H9 (cell line): ENCODE measurements around the gene PPIP5K2. TPM values are rescaled to one million over a fixed set of nuclear protein-coding genes. Genes with fewer than 3 reads are reported as not detected.

Source experiments
- DNase-seq: peaks from one replicate; pipeline ENCODE4 v3.0.0-alpha.2; 2017
- H2AFZ ChIP-seq: one replicate; pipeline ENCODE4 v1.6.1; 2013; ENCODE audit warnings: mild to moderate bottlenecking, low read length, control low read depth, moderate library complexity
- H2AK5ac ChIP-seq: 2 replicates; pipeline ENCODE4 v1.6.1; 2013; ENCODE audit warnings: low read length, control low read depth, mixed read lengths; ENCODE audit not compliant: insufficient read length
- H2BK120ac ChIP-seq: one replicate; pipeline ENCODE4 v1.6.1; 2013; ENCODE audit warnings: low read depth, mild to moderate bottlenecking, low read length, control low read depth, inconsistent platforms; ENCODE audit not compliant: poor library complexity, severe bottlenecking
- H2BK12ac ChIP-seq: 2 replicates; pipeline ENCODE4 v1.6.1; 2013; ENCODE audit warnings: low read length, control low read depth, mixed read lengths, low read depth; ENCODE audit not compliant: insufficient read length
- H2BK15ac ChIP-seq: 2 replicates; pipeline ENCODE4 v1.6.1; 2013; ENCODE audit warnings: low read depth, low read length, control low read depth
- H2BK20ac ChIP-seq: one replicate; pipeline ENCODE4 v1.6.1; 2013; ENCODE audit warnings: low read depth, mild to moderate bottlenecking, low read length, control low read depth, inconsistent platforms; ENCODE audit not compliant: poor library complexity, severe bottlenecking
- H2BK5ac ChIP-seq: 2 replicates; pipeline ENCODE4 v1.6.1; 2013; ENCODE audit warnings: low read length, control low read depth, mixed read lengths; ENCODE audit not compliant: insufficient read length
- H3K14ac ChIP-seq: 2 replicates; pipeline ENCODE4 v1.6.1; 2013; ENCODE audit warnings: low read length, control low read depth; ENCODE audit not compliant: insufficient read depth
- H3K18ac ChIP-seq: 2 replicates; pipeline ENCODE4 v1.6.1; 2013; ENCODE audit warnings: low read depth, mild to moderate bottlenecking, mixed read lengths, low read length, control low read depth; ENCODE audit not compliant: insufficient read length
- H3K23ac ChIP-seq: 2 replicates; pipeline ENCODE4 v1.6.1; 2013; ENCODE audit warnings: low read length, control low read depth, mixed read lengths, low read depth; ENCODE audit not compliant: insufficient read length
- H3K23me2 ChIP-seq: 2 replicates; pipeline ENCODE4 v1.6.1; 2013; ENCODE audit warnings: low read depth, mild to moderate bottlenecking, mixed read lengths, low read length, control low read depth; ENCODE audit not compliant: insufficient read length, poor library complexity, severe bottlenecking
- H3K27ac ChIP-seq: 2 replicates; pipeline ENCODE4 v1.5.1; 2013; ENCODE audit warnings: low read length, control low read depth, mixed read lengths, low read depth; ENCODE audit not compliant: insufficient read length
- H3K27me3 ChIP-seq: 2 replicates; pipeline ENCODE4 v1.6.1; 2013; ENCODE audit warnings: low read length, control low read depth, inconsistent platforms; ENCODE audit not compliant: insufficient read depth
- H3K4ac ChIP-seq: 2 replicates; pipeline ENCODE4 v1.6.1; 2013; ENCODE audit warnings: low read depth, mild to moderate bottlenecking, control low read depth, inconsistent platforms, low read length, moderate library complexity
- H3K4me1 ChIP-seq: 2 replicates; pipeline ENCODE4 v1.6.1; 2013; ENCODE audit warnings: low read length, control low read depth, inconsistent platforms; ENCODE audit not compliant: insufficient read depth
- H3K4me2 ChIP-seq: 2 replicates; pipeline ENCODE4 v1.6.1; 2013; ENCODE audit warnings: low read length, control low read depth, mixed read lengths; ENCODE audit not compliant: insufficient read length, insufficient read depth
- H3K56ac ChIP-seq: 2 replicates; pipeline ENCODE4 v1.6.1; 2013; ENCODE audit warnings: low read depth, mild to moderate bottlenecking, mixed read lengths, low read length, control low read depth; ENCODE audit not compliant: insufficient read length
- H3K79me1 ChIP-seq: 2 replicates; pipeline ENCODE4 v1.6.1; 2013; ENCODE audit warnings: low read depth, mild to moderate bottlenecking, moderate library complexity, low read length, control low read depth, inconsistent platforms; ENCODE audit not compliant: insufficient read depth, poor library complexity, severe bottlenecking
- H3K79me2 ChIP-seq: 2 replicates; pipeline ENCODE4 v1.6.1; 2013; ENCODE audit warnings: low read length, control low read depth, inconsistent platforms; ENCODE audit not compliant: insufficient read depth
- H3K9ac ChIP-seq: 2 replicates; pipeline ENCODE4 v1.6.1; 2013; ENCODE audit warnings: low read length, control low read depth, mixed read lengths; ENCODE audit not compliant: insufficient read length; ENCODE audit errors: extremely low read depth
- H3K9me3 ChIP-seq: one replicate; pipeline ENCODE4 v1.6.1; 2013; ENCODE audit warnings: low read depth, low read length, inconsistent platforms; ENCODE audit not compliant: control insufficient read depth
- H3T11ph ChIP-seq: one replicate; pipeline ENCODE4 v1.6.1; 2013; ENCODE audit warnings: mild to moderate bottlenecking, low read length, control low read depth, inconsistent platforms
- H4K20me1 ChIP-seq: one replicate; pipeline ENCODE4 v1.6.1; 2013; ENCODE audit not compliant: control insufficient read depth, insufficient read length, insufficient read depth
- H4K5ac ChIP-seq: 2 replicates; pipeline ENCODE4 v1.6.1; 2013; ENCODE audit warnings: low read depth, mild to moderate bottlenecking, mixed read lengths, low read length, control low read depth; ENCODE audit not compliant: insufficient read length
- H4K8ac ChIP-seq: replicated peaks from 2 replicates; pipeline ENCODE4 v1.6.1; 2013; ENCODE audit warnings: low read length, control low read depth, mixed read lengths, low read depth; ENCODE audit not compliant: insufficient read length
- H4K91ac ChIP-seq: 2 replicates; pipeline ENCODE4 v1.6.1; 2013; ENCODE audit warnings: low read depth, mild to moderate bottlenecking, moderate library complexity, mixed read lengths, low read length, control low read depth; ENCODE audit not compliant: insufficient read length
- H3K27ac Mint-ChIP-seq, 3 experiments: 2 replicates in 2 of 3; 3 replicates in 1 of 3; pipeline ENCODE4 v1.8.0; 2020 to 2021; ENCODE audit warnings: mixed read lengths in 3 of 3, mild to moderate bottlenecking in 1 of 3, moderate library complexity in 1 of 3
- H3K27me3 Mint-ChIP-seq: 2 replicates; pipeline ENCODE4 v1.8.0; 2021; ENCODE audit warnings: low read depth, mild to moderate bottlenecking, moderate library complexity, mixed read lengths
- H3K36me3 Mint-ChIP-seq, 3 experiments: 2 replicates in 2 of 3; 3 replicates in 1 of 3; pipeline ENCODE4 v1.8.0; 2020 to 2021; ENCODE audit warnings: low read depth in 3 of 3, mixed read lengths in 3 of 3; ENCODE audit not compliant: insufficient read depth in 1 of 3
- H3K4me1 Mint-ChIP-seq, 2 experiments: 2 replicates each; pipeline ENCODE4 v1.8.0; 2020; ENCODE audit warnings: mixed read lengths in 2 of 2
- H3K4me3 Mint-ChIP-seq, 2 experiments: 2 replicates in 1 of 2; 3 replicates in 1 of 2; pipeline ENCODE4 v1.8.0; 2020 to 2021; ENCODE audit warnings: mild to moderate bottlenecking in 2 of 2, mixed read lengths in 2 of 2, moderate library complexity in 1 of 2
- H3K9me3 Mint-ChIP-seq, 2 experiments: 2 replicates in 1 of 2; 3 replicates in 1 of 2; pipeline ENCODE4 v1.8.0; 2020; ENCODE audit warnings: mild to moderate bottlenecking in 2 of 2, mixed read lengths in 2 of 2, moderate library complexity in 1 of 2
- WGBS: extraction: QIAGEN DNeasy Blood & Tissue Kit; methylation state at CpG from one replicate; pipeline ENCODE4 v1.1.7; 2013; ENCODE audit warnings: missing lambda C conversion rate, low lambda C conversion rate, mixed read lengths; ENCODE audit not compliant: insufficient read length; ENCODE audit errors: extremely low coverage; 5-methylcytosine and 5-hydroxymethylcytosine counted together
- total RNA-seq: library from RNA; stranded (reverse); gene quantifications from 2 replicates; pipeline ENCODE4 v1.2.1, GENCODE V29; 2021
- TF ChIP-seq, protein P1 (sequence below): fragments of 200-600 bp; sonication (generic); conservative IDR thresholded peaks from 3 replicates; pipeline ENCODE4 v1.8.0; 2021; ENCODE audit warnings: antibody characterized with exemption, mild to moderate bottlenecking

The PPIP5K2 gene
- total RNA-seq, 1 experiment from 2014 or later = 43.8 TPM

DNA sequence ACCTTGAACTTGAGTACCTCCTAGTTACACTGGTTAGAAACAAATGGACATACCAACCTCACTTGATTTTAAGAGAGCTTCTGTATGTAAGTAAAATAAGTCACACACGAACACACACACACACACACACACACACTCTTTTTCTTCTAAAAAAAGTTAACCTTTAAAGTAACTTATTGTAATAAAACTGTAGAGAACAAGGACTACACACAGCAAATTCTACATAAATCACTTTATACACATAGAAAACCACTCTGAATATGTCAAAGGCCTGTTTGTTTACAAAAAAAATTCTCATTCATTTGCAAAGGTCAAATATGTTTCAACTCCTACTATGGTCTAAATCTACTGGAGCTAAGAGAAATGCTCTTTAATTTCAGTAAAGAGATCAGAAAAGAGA lies 29.3 kb upstream of the PPIP5K2 start:
- Histone ChIP-seq H3K9ac (no peak overlapping the region), H3K14ac (no peak overlapping the region), H2BK5ac (no peak overlapping the region), H2BK15ac (no peak overlapping the region), H2BK12ac (no peak overlapping the region), H4K5ac (no peak overlapping the region), H2BK120ac (no peak overlapping the region), H3K4me1 (no peaks in the 10 kb centered on the region), H2AFZ (no peak overlapping the region), H3K27me3 (no peaks in the 10 kb centered on the region), H2BK20ac (no peak overlapping the region), H3K4ac (no peak overlapping the region), H3K79me1 (no peaks in the 10 kb centered on the region), H3K18ac (no peak overlapping the region), H3K79me2 (no peaks in the 10 kb centered on the region), H2AK5ac (no peak overlapping the region), H3K4me2 (no peak overlapping the region), H4K91ac (no peak overlapping the region), H4K8ac (no peak overlapping the region), H3K27ac (no peak overlapping the region), H3K9me3 (no peaks in the 10 kb centered on the region), H3K23ac (no peak overlapping the region), H3K56ac (no peak overlapping the region), H3K23me2 (no peaks in the 10 kb centered on the region), H4K20me1 (no peaks in the 10 kb centered on the region), H3T11ph (no peak overlapping the region)
- Mint-ChIP-seq H3K4me1 (no peaks in the 10 kb centered on the region), H3K4me3 (no peak overlapping the region), H3K36me3 (peaks cover 6 to 28% (median 13%) of the 10 kb centered on the region in 3 experiments; a peak in 6 of 7 replicates), H3K9me3 (no peaks in the 10 kb centered on the region), H3K27me3 (no peaks in the 10 kb centered on the region), H3K27ac (no peak overlapping the region)
- no peak for DNase-seq
- TF ChIP-seq, protein P1, sequence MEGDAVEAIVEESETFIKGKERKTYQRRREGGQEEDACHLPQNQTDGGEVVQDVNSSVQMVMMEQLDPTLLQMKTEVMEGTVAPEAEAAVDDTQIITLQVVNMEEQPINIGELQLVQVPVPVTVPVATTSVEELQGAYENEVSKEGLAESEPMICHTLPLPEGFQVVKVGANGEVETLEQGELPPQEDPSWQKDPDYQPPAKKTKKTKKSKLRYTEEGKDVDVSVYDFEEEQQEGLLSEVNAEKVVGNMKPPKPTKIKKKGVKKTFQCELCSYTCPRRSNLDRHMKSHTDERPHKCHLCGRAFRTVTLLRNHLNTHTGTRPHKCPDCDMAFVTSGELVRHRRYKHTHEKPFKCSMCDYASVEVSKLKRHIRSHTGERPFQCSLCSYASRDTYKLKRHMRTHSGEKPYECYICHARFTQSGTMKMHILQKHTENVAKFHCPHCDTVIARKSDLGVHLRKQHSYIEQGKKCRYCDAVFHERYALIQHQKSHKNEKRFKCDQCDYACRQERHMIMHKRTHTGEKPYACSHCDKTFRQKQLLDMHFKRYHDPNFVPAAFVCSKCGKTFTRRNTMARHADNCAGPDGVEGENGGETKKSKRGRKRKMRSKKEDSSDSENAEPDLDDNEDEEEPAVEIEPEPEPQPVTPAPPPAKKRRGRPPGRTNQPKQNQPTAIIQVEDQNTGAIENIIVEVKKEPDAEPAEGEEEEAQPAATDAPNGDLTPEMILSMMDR = no peak
- WGBS = no CpG with 5 or more reads among the region's 1 CpG
